ENCODE results near the gene SMYD3.

Gene SMYD3

GRCh38 chr1:246427611-246428010, 79.5 kb downstream of the SMYD3 start:
- no peak for DNase-seq (ENCODE audit: low read depth)
- H3K4me3 ChIP-seq (ENCODE audit: low read depth, low read length), result no peak overlapping the region
- TF ChIP-seq, protein P1, sequence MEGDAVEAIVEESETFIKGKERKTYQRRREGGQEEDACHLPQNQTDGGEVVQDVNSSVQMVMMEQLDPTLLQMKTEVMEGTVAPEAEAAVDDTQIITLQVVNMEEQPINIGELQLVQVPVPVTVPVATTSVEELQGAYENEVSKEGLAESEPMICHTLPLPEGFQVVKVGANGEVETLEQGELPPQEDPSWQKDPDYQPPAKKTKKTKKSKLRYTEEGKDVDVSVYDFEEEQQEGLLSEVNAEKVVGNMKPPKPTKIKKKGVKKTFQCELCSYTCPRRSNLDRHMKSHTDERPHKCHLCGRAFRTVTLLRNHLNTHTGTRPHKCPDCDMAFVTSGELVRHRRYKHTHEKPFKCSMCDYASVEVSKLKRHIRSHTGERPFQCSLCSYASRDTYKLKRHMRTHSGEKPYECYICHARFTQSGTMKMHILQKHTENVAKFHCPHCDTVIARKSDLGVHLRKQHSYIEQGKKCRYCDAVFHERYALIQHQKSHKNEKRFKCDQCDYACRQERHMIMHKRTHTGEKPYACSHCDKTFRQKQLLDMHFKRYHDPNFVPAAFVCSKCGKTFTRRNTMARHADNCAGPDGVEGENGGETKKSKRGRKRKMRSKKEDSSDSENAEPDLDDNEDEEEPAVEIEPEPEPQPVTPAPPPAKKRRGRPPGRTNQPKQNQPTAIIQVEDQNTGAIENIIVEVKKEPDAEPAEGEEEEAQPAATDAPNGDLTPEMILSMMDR (IDR thresholded peaks at IDR 0.05; ENCODE audit: insufficient read depth, low read depth, low read length, missing control alignments), result no peak

GRCh38 chr1:246425895-246426294, 81.2 kb downstream of the SMYD3 start:
- no peak overlapping the region for H3K4me3 ChIP-seq (ENCODE audit: low read depth, low read length)
- no peak for DNase-seq (ENCODE audit: low read depth)
- TF ChIP-seq, protein P1 (IDR thresholded peaks at IDR 0.05; ENCODE audit: insufficient read depth, low read depth, low read length, missing control alignments), result no peak

DNA sequence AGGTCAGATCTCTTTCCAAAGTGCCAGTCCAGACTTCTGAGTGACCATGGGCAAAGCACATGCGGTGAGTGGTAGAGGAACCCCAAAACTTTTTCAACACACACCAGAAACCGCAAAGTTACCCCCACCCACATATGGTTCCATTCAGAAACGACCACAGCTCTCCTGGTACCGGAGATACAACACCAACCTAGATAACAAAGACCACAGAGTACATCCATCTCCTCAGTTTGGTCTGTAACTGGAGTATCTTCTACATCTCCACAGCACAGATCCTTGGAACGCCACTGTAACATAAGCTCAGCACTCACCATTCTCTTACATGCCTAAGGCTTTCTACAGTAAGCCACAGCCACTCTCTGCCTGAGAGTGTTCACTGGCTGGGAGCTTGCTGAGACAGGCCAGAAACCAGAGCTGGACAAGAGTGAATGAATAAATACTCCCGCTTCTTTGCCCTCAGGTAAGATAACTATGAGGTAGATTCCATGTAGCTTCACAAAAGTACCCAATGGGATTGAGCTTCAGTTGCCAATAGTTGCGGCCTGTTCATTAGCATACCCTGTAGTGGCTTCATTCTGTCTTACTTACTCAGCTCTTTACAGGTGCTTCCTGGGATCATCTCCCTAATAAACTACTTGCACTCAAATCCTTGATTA, 81.8 kb downstream of the SMYD3 start:
- TF ChIP-seq, protein P1 (IDR thresholded peaks at IDR 0.05; ENCODE audit: insufficient read depth, low read depth, low read length, missing control alignments), result no peak
- DNase-seq (ENCODE audit: low read depth), result no peak

GRCh38 chr1:246420300-246420699, 86.8 kb downstream of the SMYD3 start:
- TF ChIP-seq, protein P1 (IDR thresholded peaks at IDR 0.05; ENCODE audit: insufficient read depth, low read depth, low read length, missing control alignments), result no peak
- no peak for DNase-seq (ENCODE audit: low read depth)
- no peak overlapping the region for H3K4me3 ChIP-seq (ENCODE audit: low read depth, low read length)

More for the DNA sequence above, 81.8 kb downstream of the SMYD3 start:
- H3K4me3 ChIP-seq (ENCODE audit: low read depth, low read length), result no peak overlapping the region

DNA sequence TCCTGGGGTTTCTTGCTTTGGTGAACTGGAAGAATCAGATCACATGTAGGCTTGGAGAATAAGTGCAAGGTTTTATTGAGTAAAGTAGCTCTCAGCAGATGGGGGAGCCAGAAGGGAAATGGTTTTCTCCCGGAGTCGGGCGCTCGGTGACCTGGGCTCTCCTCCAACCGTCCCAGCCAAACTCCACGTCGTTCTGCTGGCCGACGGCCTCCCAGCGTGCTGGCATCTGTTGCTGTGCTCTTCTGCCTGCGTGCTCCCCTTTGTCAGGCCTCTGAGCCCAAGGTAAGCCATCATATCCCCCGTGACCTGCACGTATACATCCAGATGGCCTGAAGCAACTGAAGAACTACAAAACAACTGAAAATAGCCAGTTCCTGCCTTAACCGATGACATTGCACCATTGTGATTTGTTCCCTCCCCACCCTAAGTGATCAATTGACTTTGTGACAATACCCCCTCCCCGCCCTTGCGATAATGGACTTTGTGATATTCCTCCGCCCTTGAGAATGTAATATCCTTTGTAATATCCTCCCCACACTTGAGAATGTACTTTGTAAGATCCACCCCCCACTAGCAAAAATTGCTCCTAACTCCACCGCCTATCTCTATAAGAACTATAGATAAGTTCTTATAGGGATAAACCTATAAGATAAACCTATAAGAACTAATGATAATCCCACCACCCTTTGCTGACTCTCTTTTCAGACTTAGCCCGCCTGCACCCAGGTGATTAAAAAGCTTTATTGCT, 88.3 kb downstream of the SMYD3 start:
- no peak for DNase-seq (ENCODE audit: low read depth)
- TF ChIP-seq, protein P1 (IDR thresholded peaks at IDR 0.05; ENCODE audit: insufficient read depth, low read depth, low read length, missing control alignments), result no peak
- no peak overlapping the region for H3K4me3 ChIP-seq (ENCODE audit: low read depth, low read length)

DNA sequence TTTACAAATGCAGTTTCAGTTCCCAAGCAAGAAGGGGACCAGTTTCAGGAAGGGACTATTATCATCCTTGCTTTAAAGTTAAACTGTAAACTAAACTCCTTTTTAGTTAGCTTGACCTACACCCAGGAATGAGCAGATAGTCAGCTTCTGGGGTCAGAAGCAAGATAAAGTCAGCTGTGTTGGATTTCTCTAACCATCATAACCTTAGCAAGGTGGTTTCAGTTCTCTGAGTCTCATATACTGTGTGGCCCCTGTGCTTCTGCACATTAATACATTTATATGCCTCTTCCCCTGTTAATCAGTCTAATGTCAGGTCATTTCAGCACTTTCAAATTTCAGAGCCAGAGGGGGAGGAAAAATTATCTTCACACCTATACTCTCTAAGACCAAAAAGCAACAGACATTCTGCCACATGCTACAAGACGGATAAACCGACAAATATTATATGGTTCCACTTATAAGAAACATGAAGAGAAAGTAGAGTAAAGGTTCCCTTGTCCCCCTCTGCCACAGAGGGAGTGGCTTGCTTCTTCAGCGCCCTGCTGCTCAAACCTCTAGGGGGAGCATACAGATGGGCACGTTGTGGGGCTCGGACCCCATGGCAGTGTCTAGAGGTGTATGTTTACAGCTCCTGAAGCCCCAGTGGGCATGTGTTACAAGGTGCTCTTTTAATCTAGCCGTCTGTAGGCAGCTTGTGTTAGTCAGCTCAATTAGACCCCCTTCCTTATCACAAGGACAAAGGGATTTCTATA, 89.1 kb downstream of the SMYD3 start:
- H3K4me3 ChIP-seq (ENCODE audit: low read depth, low read length), result no peak overlapping the region
- no peak for DNase-seq (ENCODE audit: low read depth)
- TF ChIP-seq, protein P1 (IDR thresholded peaks at IDR 0.05; ENCODE audit: insufficient read depth, low read depth, low read length, missing control alignments), result no peak
